Progenitor cell of endocrine pancreas (in vitro differentiated cells): ENCODE results near the gene LRP5. TPM values are rescaled to one million over a fixed set of nuclear protein-coding genes. Genes with fewer than 3 reads are reported as not detected.
A peak's percentile ranks its signal among the peaks of the same experiment; 100 is the strongest.

Experiments
- DNase-seq: peaks from one replicate; pipeline ENCODE4 v3.0.0; 2021; ENCODE audit warnings: low spot score; ENCODE audit not compliant: unreplicated experiment
- H3K27ac Mint-ChIP-seq: 2 replicates; pipeline ENCODE4 v1.8.0; 2021; ENCODE audit warnings: mild to moderate bottlenecking, moderate library complexity, mixed read lengths
- H3K27me3 Mint-ChIP-seq: 2 replicates; pipeline ENCODE4 v1.8.0; 2021; ENCODE audit warnings: mixed read lengths
- H3K36me3 Mint-ChIP-seq: 2 replicates; pipeline ENCODE4 v1.8.0; 2022; ENCODE audit warnings: mixed read lengths; ENCODE audit not compliant: insufficient read depth
- H3K4me1 Mint-ChIP-seq: 2 replicates; pipeline ENCODE4 v1.8.0; 2021; ENCODE audit warnings: low read depth, mixed read lengths
- H3K4me3 Mint-ChIP-seq: 2 replicates; pipeline ENCODE4 v1.8.0; 2021; ENCODE audit warnings: low read depth, mild to moderate bottlenecking, moderate library complexity, mixed read lengths
- H3K9me3 Mint-ChIP-seq: 2 replicates; pipeline ENCODE4 v1.8.0; 2021; ENCODE audit warnings: low read depth, mixed read lengths
- CTCF ChIP-seq: fragments of 200-600 bp; sonication (generic); IDR thresholded peaks from one replicate; pipeline ENCODE4 v1.5.0; 2021; ENCODE audit warnings: antibody characterized with exemption, mild to moderate bottlenecking; ENCODE audit not compliant: unreplicated experiment
- total RNA-seq: library from RNA; stranded (reverse); gene quantifications from 2 replicates; pipeline ENCODE4 v1.2.1, GENCODE V29; 2021

LRP5 gene
- total RNA-seq, 1 donor from 2014 or later: 115 TPM

- no peak for DNase-seq
- TF ChIP-seq CTCF: no peak
- Mint-ChIP-seq H3K27me3 (no peaks in the 10 kb centered on the region), H3K36me3 (peaks cover 2% of the 10 kb centered on the region), H3K4me1 (peaks cover 43% of the 10 kb centered on the region), H3K9me3 (no peaks in the 10 kb centered on the region), H3K4me3 (no peak overlapping the region), H3K27ac (no peak overlapping the region)
Measured at GRCh38 chr11:68337399-68337835, 25.0 kb downstream of the LRP5 start.

- Mint-ChIP-seq H3K9me3 (no peaks in the 10 kb centered on the region), H3K27me3 (no peaks in the 10 kb centered on the region), H3K27ac (peak overlapping the region; percentile 82), H3K4me3 (no peak overlapping the region), H3K36me3 (peaks cover 2% of the 10 kb centered on the region), H3K4me1 (peaks cover 46% of the 10 kb centered on the region)
- TF ChIP-seq CTCF: no peak
- no peak for DNase-seq
Measured at GRCh38 chr11:68338051-68338780, 25.8 kb downstream of the LRP5 start.

GRCh38 chr11:68340003-68340767, 27.8 kb downstream of the LRP5 start:
- Mint-ChIP-seq H3K4me1 (peaks cover 51% of the 10 kb centered on the region), H3K27ac (peak overlapping the region; percentile 62), H3K27me3 (no peaks in the 10 kb centered on the region), H3K4me3 (no peak overlapping the region), H3K36me3 (no peaks in the 10 kb centered on the region), H3K9me3 (no peaks in the 10 kb centered on the region)
- DNase-seq: no peak
- no peak for TF ChIP-seq CTCF

GRCh38 chr11:68340784-68341556, 28.6 kb downstream of the LRP5 start:
- Mint-ChIP-seq H3K27ac (peak overlapping the region; percentile 95), H3K9me3 (peaks cover 5% of the 10 kb centered on the region), H3K4me1 (peaks cover 52% of the 10 kb centered on the region), H3K36me3 (peaks cover 5% of the 10 kb centered on the region), H3K27me3 (no peaks in the 10 kb centered on the region), H3K4me3 (no peak overlapping the region)
- no peak for TF ChIP-seq CTCF
- no peak for DNase-seq
